Muscle of leg (tissue), 11 donors: ENCODE measurements around the gene MTMR1. TPM values are rescaled to one million over a fixed set of nuclear protein-coding genes. Genes with fewer than 3 reads are reported as not detected.

Source experiments
- DNase-seq: peaks from one replicate; pipeline ENCODE4 v3.0.0; 2013
- H3K27ac ChIP-seq: one replicate; pipeline ENCODE4 v1.5.1; 2013; ENCODE audit warnings: mild to moderate bottlenecking, low read length, control low read depth
- H3K27me3 ChIP-seq: one replicate; pipeline ENCODE4 v1.6.1; 2013; ENCODE audit warnings: low read length; ENCODE audit not compliant: control insufficient read depth, insufficient read depth
- H3K36me3 ChIP-seq: one replicate; pipeline ENCODE4 v1.6.1; 2013; ENCODE audit warnings: low read length; ENCODE audit not compliant: control insufficient read depth, insufficient read depth
- H3K4me1 ChIP-seq: one replicate; pipeline ENCODE4 v1.6.1; 2013; ENCODE audit warnings: low read length; ENCODE audit not compliant: control insufficient read depth, insufficient read depth
- H3K4me3 ChIP-seq: one replicate; pipeline ENCODE4 v1.5.1; 2013; ENCODE audit warnings: low read length, control low read depth
- H3K9me3 ChIP-seq: replicated peaks from 2 replicates; pipeline ENCODE4 v1.6.1; 2013; ENCODE audit warnings: low read depth, low read length; ENCODE audit not compliant: control insufficient read depth
- WGBS: methylation state at CpG from one replicate; pipeline ENCODE4 v1.1.5; 2013; ENCODE audit warnings: missing lambda C conversion rate; ENCODE audit not compliant: insufficient coverage; 5-methylcytosine and 5-hydroxymethylcytosine counted together
- polyA plus RNA-seq, 8 donors: library from polyadenylated mRNA; unstranded; fragments of 120-200 nt; gene quantifications; one replicate each; pipeline versions ENCODE4 v1.2.1 to v1.2.3, GENCODE V29; 2013; ENCODE audit warnings: inconsistent platforms in 1 of 8, low replicate concordance in 1 of 8; ENCODE audit not compliant: insufficient read length in 8 of 8, insufficient read depth in 1 of 8
- total RNA-seq: library from RNA; stranded (reverse); fragments of 120-200 nt; gene quantifications from one replicate; pipeline ENCODE4 v1.2.4, GENCODE V29; 2013

MTMR1 gene
- total and polyA plus RNA-seq, 9 donors, result 16.0 to 24.8 (median 17.3) TPM

DNA sequence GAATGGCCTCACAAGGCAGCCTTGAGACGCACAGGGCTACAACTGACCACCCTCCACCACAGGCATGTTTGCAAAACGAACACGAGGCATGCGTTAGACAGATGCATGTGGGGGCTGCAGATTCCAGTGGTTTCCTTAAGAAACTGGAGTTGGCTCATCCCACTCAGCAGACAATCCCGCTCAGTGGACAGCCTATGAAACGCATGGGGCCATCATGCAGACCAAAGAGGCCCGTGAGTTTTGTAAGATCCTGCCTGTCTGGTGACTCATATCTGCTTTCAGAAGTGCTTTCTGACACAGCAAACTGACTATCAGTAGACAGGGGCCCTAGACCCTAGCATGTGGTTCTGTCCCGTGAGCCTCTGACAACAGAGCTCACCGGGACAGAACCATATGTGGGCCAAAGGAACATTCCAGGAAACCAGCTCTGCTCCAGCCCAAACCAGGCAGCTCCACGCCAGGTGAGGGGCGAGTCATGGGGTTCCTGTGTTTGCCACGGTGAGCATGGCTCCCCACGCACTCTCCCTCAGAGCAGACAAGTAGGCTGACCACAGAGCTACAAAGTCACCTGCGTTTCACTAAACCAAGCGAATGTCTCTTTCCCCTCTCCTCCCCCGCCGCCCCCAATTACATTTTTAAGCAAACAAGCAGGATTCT is 74.4 kb downstream of the MTMR1 start:
- no peak for DNase-seq
- peaks cover 12% of the 10 kb centered on the region for H3K4me1 ChIP-seq
- H3K27me3 ChIP-seq, result peaks cover 10% of the 10 kb centered on the region
- H3K27ac ChIP-seq, result no peak overlapping the region
- H3K9me3 ChIP-seq, result no peaks in the 10 kb centered on the region
- 74% methylated on average over 16 of the region's 17 CpGs for WGBS
- H3K36me3 ChIP-seq, result peaks cover 21% of the 10 kb centered on the region
- H3K4me3 ChIP-seq, result no peak overlapping the region

DNA sequence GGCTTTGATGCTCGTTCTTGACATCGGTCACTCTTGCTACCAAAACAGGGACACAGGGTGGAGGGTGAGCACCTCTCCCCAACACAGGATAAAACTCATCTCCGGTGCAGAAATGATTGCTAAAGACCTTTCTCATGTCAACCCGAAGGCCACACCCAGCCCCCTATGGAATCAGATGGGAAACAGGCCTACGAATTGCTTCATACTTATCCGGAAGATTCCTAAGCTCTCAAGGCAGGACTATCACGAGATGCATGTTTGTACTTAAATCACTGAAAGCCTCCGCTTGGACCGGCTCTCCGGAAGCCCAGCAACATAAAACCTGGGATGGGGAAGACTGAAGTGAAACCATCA is 74.9 kb downstream of the MTMR1 start:
- Histone ChIP-seq H3K27ac (no peak overlapping the region), H3K36me3 (peaks cover 21% of the 10 kb centered on the region), H3K4me1 (peaks cover 12% of the 10 kb centered on the region), H3K9me3 (no peaks in the 10 kb centered on the region), H3K27me3 (peaks cover 12% of the 10 kb centered on the region), H3K4me3 (no peak overlapping the region)
- DNase-seq, result no peak
- 79% methylated on average over 7 of the region's 10 CpGs for WGBS

DNA sequence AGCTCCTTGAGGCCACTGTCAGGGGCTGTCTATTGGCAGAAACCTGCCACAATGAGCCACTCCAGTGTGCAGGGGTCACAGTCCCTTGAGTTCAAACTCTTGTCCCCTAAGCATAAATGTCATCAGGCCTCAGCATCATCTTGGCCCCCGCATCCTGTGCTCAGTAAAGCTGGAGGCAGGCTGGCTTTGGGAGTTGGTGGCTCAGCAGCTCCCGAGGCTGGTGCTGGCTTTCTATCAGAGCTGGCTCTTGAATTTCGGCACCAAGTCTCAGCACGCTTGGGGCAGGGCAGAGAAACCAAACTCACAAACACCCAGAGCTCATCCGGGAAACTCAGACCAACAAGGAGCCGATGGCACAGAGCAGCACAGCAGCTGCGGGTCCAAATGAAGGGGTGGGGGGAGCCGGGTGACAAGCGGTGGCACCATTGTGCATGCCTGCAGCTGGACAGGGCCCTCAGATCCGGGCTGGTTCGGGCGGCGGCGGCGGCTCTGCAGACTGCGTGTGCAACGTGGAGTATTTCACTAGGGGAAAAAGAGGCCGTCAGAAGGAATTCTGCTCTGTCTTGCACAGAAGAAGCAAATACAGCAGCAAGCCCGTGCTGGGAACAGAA is 75.5 kb downstream of the MTMR1 start:
- H3K27me3 ChIP-seq, result peaks cover 11% of the 10 kb centered on the region
- 86% methylated on average over 18 of the region's 19 CpGs for WGBS
- peaks cover 21% of the 10 kb centered on the region for H3K36me3 ChIP-seq
- peaks cover 8% of the 10 kb centered on the region for H3K4me1 ChIP-seq
- H3K9me3 ChIP-seq, result no peaks in the 10 kb centered on the region
- H3K27ac ChIP-seq, result no peak overlapping the region
- DNase-seq, result no peak
- H3K4me3 ChIP-seq, result no peak overlapping the region

DNA sequence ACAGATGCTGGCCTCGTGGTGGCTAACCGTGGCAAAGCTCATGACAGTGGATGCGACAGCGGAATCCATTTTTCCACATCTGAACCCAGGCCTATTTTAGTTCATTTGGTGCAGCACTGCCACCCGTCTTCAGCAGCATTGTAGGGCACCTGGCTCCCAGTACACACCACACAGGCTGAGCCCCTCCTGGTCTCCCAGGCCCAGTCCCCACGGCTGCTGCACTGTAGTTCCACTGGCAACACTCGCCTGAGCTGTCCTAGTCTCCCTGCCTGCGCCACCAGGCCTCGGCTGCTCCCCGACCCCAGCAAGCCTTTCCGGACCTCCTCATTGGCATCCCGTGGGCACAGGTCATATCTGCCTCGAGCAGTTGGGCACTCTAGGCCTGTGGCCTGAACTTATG is 76.2 kb downstream of the MTMR1 start:
- no peak overlapping the region for H3K4me3 ChIP-seq
- H3K27ac ChIP-seq, result no peak overlapping the region
- DNase-seq, result no peak
- H3K27me3 ChIP-seq, result peaks cover 9% of the 10 kb centered on the region
- 82% methylated on average over 13 of the region's 13 CpGs for WGBS
- peaks cover 25% of the 10 kb centered on the region for H3K36me3 ChIP-seq
- H3K4me1 ChIP-seq, result peaks cover 5% of the 10 kb centered on the region
- H3K9me3 ChIP-seq, result no peaks in the 10 kb centered on the region

DNA sequence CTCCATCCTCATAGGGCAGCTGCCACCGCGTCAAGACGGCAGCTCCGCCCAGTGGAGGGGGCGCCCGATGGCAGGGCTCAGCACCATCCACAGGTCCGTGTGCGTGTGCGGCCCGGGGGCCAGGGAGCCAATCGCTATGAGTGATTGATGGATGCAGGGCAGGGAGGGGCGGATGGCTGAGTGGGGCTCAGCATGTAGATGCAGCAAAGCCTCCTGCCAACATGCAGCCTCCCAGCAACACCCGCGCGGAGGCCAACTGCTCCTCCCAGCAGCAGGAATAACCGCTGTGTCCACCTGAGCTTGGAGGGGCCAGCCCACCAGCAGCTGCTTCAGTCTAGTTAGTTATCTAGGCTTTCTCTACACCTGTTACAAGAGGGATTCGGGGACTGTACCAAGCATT is 77.4 kb downstream of the MTMR1 start:
- peaks cover 31% of the 10 kb centered on the region for H3K36me3 ChIP-seq
- peaks cover 5% of the 10 kb centered on the region for H3K4me1 ChIP-seq
- peaks cover 11% of the 10 kb centered on the region for H3K27me3 ChIP-seq
- no peak overlapping the region for H3K4me3 ChIP-seq
- no peak overlapping the region for H3K27ac ChIP-seq
- WGBS, result 86% methylated on average over 16 of the region's 17 CpGs
- no peaks in the 10 kb centered on the region for H3K9me3 ChIP-seq
- DNase-seq, result no peak

DNA sequence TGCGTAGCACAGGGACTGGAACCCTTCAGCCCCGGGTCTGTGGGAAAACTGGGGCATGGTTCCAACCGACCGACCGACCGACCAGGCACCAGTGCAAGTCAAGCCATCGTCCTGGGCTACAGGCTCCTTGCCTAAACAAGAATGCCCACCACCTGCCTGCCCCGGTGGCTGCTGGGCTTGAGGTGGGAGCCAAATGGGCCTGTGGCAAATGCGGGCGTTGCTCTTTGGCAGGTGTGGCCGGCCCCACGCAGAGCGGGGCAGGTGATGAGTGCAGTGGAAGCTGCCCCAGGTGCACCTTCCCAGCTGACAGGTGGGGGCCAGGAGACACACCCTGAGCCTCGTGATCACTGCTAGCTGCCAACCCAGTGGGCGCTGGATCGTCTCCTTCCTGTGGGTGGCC is 77.9 kb downstream of the MTMR1 start:
- peaks cover 11% of the 10 kb centered on the region for H3K27me3 ChIP-seq
- H3K4me1 ChIP-seq, result peaks cover 5% of the 10 kb centered on the region
- no peaks in the 10 kb centered on the region for H3K9me3 ChIP-seq
- no peak for DNase-seq
- H3K4me3 ChIP-seq, result no peak overlapping the region
- 90% methylated on average over 16 of the region's 16 CpGs for WGBS
- peaks cover 34% of the 10 kb centered on the region for H3K36me3 ChIP-seq
- H3K27ac ChIP-seq, result no peak overlapping the region

DNA sequence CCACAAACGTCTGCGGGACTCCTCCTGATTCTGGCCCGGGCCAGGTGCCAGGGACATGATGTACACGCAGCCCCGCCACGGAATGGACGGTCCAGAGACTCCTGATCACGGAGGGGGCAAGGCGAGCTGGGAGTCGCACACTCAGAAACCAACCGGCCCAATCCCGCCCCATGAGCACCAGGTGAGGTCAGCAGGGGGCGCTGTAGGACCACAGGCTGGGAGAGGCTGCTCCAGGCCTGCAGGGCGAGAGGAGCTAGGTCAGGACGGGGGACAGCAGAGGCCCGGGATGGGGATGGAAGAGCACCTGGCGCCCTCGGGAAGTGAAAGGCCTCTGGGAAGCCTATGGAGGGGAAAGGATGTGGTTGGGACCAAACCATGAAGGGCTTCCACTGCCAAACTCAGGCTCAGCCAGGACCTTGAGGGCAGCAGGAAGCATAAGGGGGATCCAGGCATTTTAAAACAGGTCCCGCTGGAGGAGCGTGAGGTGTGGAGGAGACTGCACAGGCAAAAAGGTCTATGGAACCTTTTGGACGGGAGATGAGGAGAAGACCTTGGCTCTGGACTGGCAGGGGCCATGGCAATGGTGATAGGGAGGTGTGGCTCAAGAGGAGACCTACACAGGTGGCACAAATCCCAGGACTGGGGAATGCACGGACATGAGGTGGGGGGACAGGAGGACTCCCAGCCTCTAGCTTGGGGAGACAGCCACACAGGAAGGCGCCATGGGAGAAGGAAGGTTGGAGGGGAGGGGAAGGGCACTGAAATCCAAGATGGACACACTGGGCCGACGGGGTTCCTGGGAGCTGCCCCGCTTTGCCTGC is 79.2 kb downstream of the MTMR1 start:
- Histone ChIP-seq H3K27ac (no peak overlapping the region), H3K27me3 (peaks cover 14% of the 10 kb centered on the region), H3K4me1 (no peaks in the 10 kb centered on the region), H3K9me3 (no peaks in the 10 kb centered on the region), H3K4me3 (no peak overlapping the region), H3K36me3 (peaks cover 34% of the 10 kb centered on the region)
- DNase-seq, result peak; percentile 69
- WGBS, result 25% methylated on average over 19 of the region's 26 CpGs

DNA sequence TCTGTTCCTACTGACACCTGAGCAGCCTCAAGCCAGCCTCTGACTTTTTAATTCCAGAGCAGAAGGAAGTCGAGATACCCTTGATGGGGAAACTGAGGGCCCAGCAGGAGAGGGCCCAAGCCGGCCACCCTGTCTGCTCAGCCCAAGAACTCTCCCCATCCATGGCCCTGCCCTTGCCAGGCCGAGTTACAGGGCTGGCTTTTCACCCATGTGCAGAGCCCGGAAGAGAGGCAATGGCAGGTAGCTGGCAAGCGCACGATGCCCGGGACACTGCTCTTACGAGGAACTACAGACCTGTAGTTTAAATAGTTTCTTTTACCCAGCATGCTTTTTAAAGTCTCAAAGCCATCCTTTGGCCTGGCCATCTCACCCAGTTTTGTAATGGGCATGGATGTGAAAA is 79.9 kb downstream of the MTMR1 start:
- WGBS, result 84% methylated on average over 8 of the region's 8 CpGs
- Histone ChIP-seq H3K27me3 (peaks cover 16% of the 10 kb centered on the region), H3K36me3 (peaks cover 34% of the 10 kb centered on the region), H3K9me3 (no peaks in the 10 kb centered on the region), H3K4me3 (no peak overlapping the region), H3K4me1 (no peaks in the 10 kb centered on the region), H3K27ac (no peak overlapping the region)
- no peak for DNase-seq

DNA sequence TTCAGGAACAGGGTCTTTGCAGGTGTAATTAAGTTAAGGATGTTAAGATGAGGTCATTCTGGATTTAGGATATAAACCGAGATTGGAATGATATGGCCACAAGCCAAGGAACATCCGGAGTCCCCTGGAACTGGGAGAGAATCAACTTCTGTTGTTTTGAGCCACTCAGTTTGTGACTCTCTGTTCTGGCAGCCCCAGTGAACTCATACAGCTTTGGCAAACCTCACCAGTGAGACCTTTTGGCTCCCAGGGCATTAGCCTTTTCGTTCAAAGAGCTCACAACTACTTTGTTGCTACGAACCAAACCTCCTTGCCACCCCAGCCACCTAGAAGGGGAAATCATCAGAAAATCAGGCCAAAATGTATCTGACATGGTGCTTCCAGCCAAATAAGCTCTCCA is 80.4 kb downstream of the MTMR1 start:
- Histone ChIP-seq H3K4me1 (no peaks in the 10 kb centered on the region), H3K27ac (no peak overlapping the region), H3K4me3 (no peak overlapping the region), H3K9me3 (no peaks in the 10 kb centered on the region), H3K27me3 (peaks cover 16% of the 10 kb centered on the region), H3K36me3 (peaks cover 31% of the 10 kb centered on the region)
- no peak for DNase-seq
- 51% methylated on average over 3 of the region's 4 CpGs for WGBS

DNA sequence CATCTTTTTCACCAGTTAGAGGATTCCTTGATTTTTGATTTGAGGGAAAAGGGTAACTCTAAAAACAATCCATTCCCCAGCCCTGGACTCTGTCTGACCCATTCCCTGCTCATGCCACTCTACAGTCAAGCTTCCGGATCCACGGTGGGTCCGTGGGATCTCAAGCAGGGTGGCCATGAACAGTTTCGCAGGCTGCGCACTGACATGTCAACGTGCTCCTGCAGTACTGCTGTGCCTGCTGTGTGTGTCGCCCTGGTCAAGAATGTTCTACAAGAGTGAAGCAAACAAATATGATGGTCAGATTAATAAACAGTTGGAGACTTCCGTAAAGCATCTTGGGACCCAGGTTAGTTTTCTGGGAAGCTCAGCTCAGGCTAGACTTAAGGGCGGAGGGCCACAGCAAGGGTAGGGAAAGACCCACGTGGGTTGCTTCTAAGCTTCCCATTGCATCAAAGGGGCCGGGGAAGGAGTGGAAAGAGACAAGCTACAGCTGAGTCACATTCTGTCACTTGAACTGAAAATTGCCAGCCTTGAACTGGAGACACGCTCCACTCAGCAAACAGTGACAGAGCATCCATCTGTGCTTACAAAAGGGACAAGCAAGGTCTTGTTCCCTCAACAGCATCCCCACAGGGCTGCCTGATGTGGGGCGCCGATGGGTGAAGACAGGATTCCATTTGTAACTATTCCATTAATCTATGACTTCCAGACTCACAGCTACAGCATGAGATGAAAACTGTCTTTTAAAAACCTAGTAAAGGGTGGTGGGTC is 81.8 kb downstream of the MTMR1 start:
- Histone ChIP-seq H3K4me1 (no peaks in the 10 kb centered on the region), H3K27me3 (peaks cover 13% of the 10 kb centered on the region), H3K9me3 (no peaks in the 10 kb centered on the region), H3K36me3 (peaks cover 20% of the 10 kb centered on the region), H3K4me3 (no peak overlapping the region), H3K27ac (no peak overlapping the region)
- no peak for DNase-seq
- WGBS, result 88% methylated on average over 9 of the region's 14 CpGs
